ENCODE results near the gene SPAG16.

- TF ChIP-seq CTCF (conservative IDR thresholded peaks at IDR 0.05 in 1 of 2, IDR thresholded peaks at IDR 0.05 in 1 of 2; ENCODE audit: low read depth in 1 of 2, low read length in 2 of 2) (no peak), EZH2 (IDR thresholded peaks at IDR 0.05; ENCODE audit: low read length, missing control alignments) (no peak)
Measured at GRCh38 chr2:213261237-213261636, 23.0 kb upstream of the SPAG16 start.

Data from fibroblast of lung (primary cell).